Measurements from ENCODE around the gene CALN1.

The CALN1 gene

GRCh38 chr7:72321637-72322036 is 90.5 kb downstream of the CALN1 start:
- TF ChIP-seq GATA3 (IDR thresholded peaks at IDR 0.05; ENCODE audit: low read depth, low read length) (no peak), GATA2 (IDR thresholded peaks at IDR 0.05; ENCODE audit: low read depth, low read length) (no peak)

GRCh38 chr7:72321081-72321480 is 91.1 kb downstream of the CALN1 start:
- no peak for TF ChIP-seq GATA3 (IDR thresholded peaks at IDR 0.05; ENCODE audit: low read depth, low read length)
- TF ChIP-seq GATA2 (IDR thresholded peaks at IDR 0.05; ENCODE audit: low read depth, low read length) = no peak

- TF ChIP-seq GATA2 (IDR thresholded peaks at IDR 0.05; ENCODE audit: low read depth, low read length) (no peak), GATA3 (IDR thresholded peaks at IDR 0.05; ENCODE audit: low read depth, low read length) (no peak)
Observed at GRCh38 chr7:72317341-72317740, 94.8 kb downstream of the CALN1 start.

GRCh38 chr7:72316148-72316547 is 96.0 kb downstream of the CALN1 start:
- no peak for TF ChIP-seq GATA2 (IDR thresholded peaks at IDR 0.05; ENCODE audit: low read depth, low read length)
- no peak for TF ChIP-seq GATA3 (IDR thresholded peaks at IDR 0.05; ENCODE audit: low read depth, low read length)

GRCh38 chr7:72313906-72314305 is 98.2 kb downstream of the CALN1 start:
- no peak for TF ChIP-seq GATA2 (IDR thresholded peaks at IDR 0.05; ENCODE audit: low read depth, low read length)
- no peak for TF ChIP-seq GATA3 (IDR thresholded peaks at IDR 0.05; ENCODE audit: low read depth, low read length)

GRCh38 chr7:72310301-72310700 is 101.8 kb downstream of the CALN1 start:
- no peak for TF ChIP-seq GATA2 (IDR thresholded peaks at IDR 0.05; ENCODE audit: low read depth, low read length)
- TF ChIP-seq GATA3 (IDR thresholded peaks at IDR 0.05; ENCODE audit: low read depth, low read length) = no peak

GRCh38 chr7:72309476-72309875 is 102.7 kb downstream of the CALN1 start:
- no peak for TF ChIP-seq GATA2 (IDR thresholded peaks at IDR 0.05; ENCODE audit: low read depth, low read length)
- no peak for TF ChIP-seq GATA3 (IDR thresholded peaks at IDR 0.05; ENCODE audit: low read depth, low read length)

GRCh38 chr7:72308986-72309385 is 103.2 kb downstream of the CALN1 start:
- no peak for TF ChIP-seq GATA2 (IDR thresholded peaks at IDR 0.05; ENCODE audit: low read depth, low read length)
- TF ChIP-seq GATA3 (IDR thresholded peaks at IDR 0.05; ENCODE audit: low read depth, low read length) = no peak

GRCh38 chr7:72307566-72307965 is 104.6 kb downstream of the CALN1 start:
- no peak for TF ChIP-seq GATA3 (IDR thresholded peaks at IDR 0.05; ENCODE audit: low read depth, low read length)
- TF ChIP-seq GATA2 (IDR thresholded peaks at IDR 0.05; ENCODE audit: low read depth, low read length) = no peak

- no peak for TF ChIP-seq GATA2 (IDR thresholded peaks at IDR 0.05; ENCODE audit: low read depth, low read length)
- TF ChIP-seq GATA3 (IDR thresholded peaks at IDR 0.05; ENCODE audit: low read depth, low read length) = no peak
Observed at GRCh38 chr7:72298912-72299311, 113.2 kb downstream of the CALN1 start.

GRCh38 chr7:72298091-72298490 is 114.0 kb downstream of the CALN1 start:
- TF ChIP-seq GATA3 (IDR thresholded peaks at IDR 0.05; ENCODE audit: low read depth, low read length) (no peak), GATA2 (IDR thresholded peaks at IDR 0.05; ENCODE audit: low read depth, low read length) (no peak)

GRCh38 chr7:72297636-72298035 is 114.5 kb downstream of the CALN1 start:
- no peak for TF ChIP-seq GATA3 (IDR thresholded peaks at IDR 0.05; ENCODE audit: low read depth, low read length)
- TF ChIP-seq GATA2 (IDR thresholded peaks at IDR 0.05; ENCODE audit: low read depth, low read length) = no peak

- no peak for TF ChIP-seq GATA3 (IDR thresholded peaks at IDR 0.05; ENCODE audit: low read depth, low read length)
- TF ChIP-seq GATA2 (IDR thresholded peaks at IDR 0.05; ENCODE audit: low read depth, low read length) = no peak
Observed at GRCh38 chr7:72292794-72293193, 119.3 kb downstream of the CALN1 start.

- TF ChIP-seq GATA3 (IDR thresholded peaks at IDR 0.05; ENCODE audit: low read depth, low read length) = no peak
Observed at GRCh38 chr7:72292118-72292517, 120.0 kb downstream of the CALN1 start.

- TF ChIP-seq GATA2 (IDR thresholded peaks at IDR 0.05; ENCODE audit: low read depth, low read length) (no peak), GATA3 (IDR thresholded peaks at IDR 0.05; ENCODE audit: low read depth, low read length) (no peak)
Observed at GRCh38 chr7:72286519-72286918, 125.6 kb downstream of the CALN1 start.

GRCh38 chr7:72283309-72283708 is 128.8 kb downstream of the CALN1 start:
- TF ChIP-seq GATA2 (IDR thresholded peaks at IDR 0.05; ENCODE audit: low read depth, low read length) (no peak), GATA3 (IDR thresholded peaks at IDR 0.05; ENCODE audit: low read depth, low read length) (no peak)

Measured in SH-SY5Y (cell line).